Measurements from ENCODE around the gene GYS1.

GRCh38 chr19:48966541-48967345 lies 26.4 kb downstream of the GYS1 start:
- TF ChIP-seq POLR2A (IDR thresholded peaks at IDR 0.05): no peak
- no peak for TF ChIP-seq CTCF (IDR thresholded peaks at IDR 0.05 in 4 of 5, conservative IDR thresholded peaks at IDR 0.05 in 1 of 5)

Data from gastrocnemius medialis (tissue), 4 donors.